MG63 (cell line): Measurements from ENCODE around the gene ANKRD30A. TPM values are rescaled to one million over a fixed set of nuclear protein-coding genes. Genes with fewer than 3 reads are reported as not detected.
"Not testable (repeated sequence)": the region's sequence is repeated elsewhere in the genome, so short reads cannot be mapped to it uniquely, and the experiment has no call there.

Experiments used
- DNase-seq: peaks from one replicate; pipeline ENCODE4 v3.0.0-alpha.2; 2020
- H3K27me3 ChIP-seq: fragments of 250-450 bp; sonication (Bioruptor Pico); 2 replicates; pipeline ENCODE4 v1.5.1; 2020; ENCODE audit warnings: mild to moderate bottlenecking, moderate library complexity
- H3K36me3 ChIP-seq: fragments of 250-450 bp; sonication (Bioruptor Pico); 2 replicates; pipeline ENCODE4 v1.5.1; 2020; ENCODE audit warnings: mild to moderate bottlenecking, moderate library complexity
- H3K4me3 ChIP-seq: fragments of 250-450 bp; sonication (Bioruptor Pico); 2 replicates; pipeline ENCODE4 v1.5.1; 2020; ENCODE audit warnings: mild to moderate bottlenecking, moderate library complexity
- H3K9me3 ChIP-seq: fragments of 250-450 bp; sonication (Bioruptor Pico); 2 replicates; pipeline ENCODE4 v1.5.1; 2020; ENCODE audit warnings: mild to moderate bottlenecking, moderate library complexity
- total RNA-seq: library from RNA; depleted of rRNA; stranded (reverse); fragments of >200 nt; shearing (Covaris generic); gene quantifications from 2 replicates; pipeline ENCODE4 v1.2.3, GENCODE V29; 2014; ENCODE audit warnings: low replicate concordance

ANKRD30A gene
- total RNA-seq, 1 experiment from 2014 or later = not detected

DNA sequence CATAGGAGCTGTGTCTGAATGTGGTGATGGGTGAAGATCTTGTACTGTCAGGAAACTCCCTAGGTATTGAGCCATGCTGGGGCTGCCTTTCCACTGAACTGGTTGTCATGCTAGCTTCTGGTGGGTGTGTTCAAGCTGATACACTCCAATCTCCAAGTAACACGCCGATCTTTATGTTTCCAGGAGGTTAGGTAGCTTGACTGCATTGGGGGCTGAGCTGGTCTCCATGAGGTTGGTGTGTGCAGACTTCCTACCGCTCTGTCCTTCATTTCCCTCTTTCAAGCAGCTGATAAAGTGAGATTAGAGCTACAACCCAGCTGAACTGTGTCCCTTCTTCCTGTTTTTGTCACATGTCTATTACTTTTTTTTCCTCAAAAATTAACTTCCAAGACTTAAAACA lies 265.5 kb downstream of the ANKRD30A start:
- no peak for DNase-seq
- Histone ChIP-seq H3K9me3 (no peaks in the 10 kb centered on the region), H3K4me3 (no peak overlapping the region), H3K36me3 (no peaks in the 10 kb centered on the region), H3K27me3 (no peaks in the 10 kb centered on the region)

DNA sequence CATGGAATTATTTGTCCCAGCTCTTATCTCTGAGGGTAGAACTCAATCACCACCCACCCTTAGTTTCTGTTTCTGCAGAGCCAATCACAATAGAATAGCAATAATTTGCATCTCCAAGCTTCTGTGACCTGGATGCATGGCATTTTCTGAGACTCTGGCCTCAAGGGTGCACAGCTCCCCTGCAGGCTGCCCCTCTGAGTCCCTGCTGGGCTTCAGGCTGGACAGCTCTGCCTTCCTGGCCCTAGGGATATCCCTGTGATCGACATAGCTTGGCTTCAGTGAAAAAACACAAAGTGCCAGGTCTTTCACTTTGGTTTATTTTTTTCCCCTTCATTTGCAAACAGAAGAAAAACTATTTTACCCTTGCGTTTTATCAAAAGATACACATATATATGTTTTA lies 275.4 kb downstream of the ANKRD30A start:
- not testable (repeated sequence) for DNase-seq, H3K27me3 ChIP-seq

DNA sequence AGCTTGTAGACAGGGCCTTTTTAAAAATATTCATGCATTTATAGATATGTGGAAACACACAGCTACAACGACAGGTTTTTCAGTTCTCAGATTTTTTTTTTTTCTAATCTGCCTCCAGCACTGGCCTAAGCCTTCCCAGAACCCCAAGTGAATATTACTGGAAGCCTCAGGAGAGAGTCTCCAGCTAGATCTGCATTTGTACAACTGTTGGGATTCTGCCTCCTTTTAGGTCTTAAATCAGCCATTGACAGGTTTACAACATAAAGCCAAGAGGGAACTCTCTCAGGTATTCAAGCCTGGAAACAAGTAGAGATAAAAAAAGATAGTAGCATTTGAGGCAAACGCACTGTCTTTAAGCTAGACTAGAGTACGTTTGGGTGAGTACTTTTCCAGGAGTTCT lies 275.8 kb downstream of the ANKRD30A start:
- no peaks in the 10 kb centered on the region for H3K27me3 ChIP-seq

More for the DNA sequence above, 275.4 kb downstream of the ANKRD30A start:
- not testable (repeated sequence) for H3K4me3 ChIP-seq, H3K36me3 ChIP-seq, H3K9me3 ChIP-seq

DNA sequence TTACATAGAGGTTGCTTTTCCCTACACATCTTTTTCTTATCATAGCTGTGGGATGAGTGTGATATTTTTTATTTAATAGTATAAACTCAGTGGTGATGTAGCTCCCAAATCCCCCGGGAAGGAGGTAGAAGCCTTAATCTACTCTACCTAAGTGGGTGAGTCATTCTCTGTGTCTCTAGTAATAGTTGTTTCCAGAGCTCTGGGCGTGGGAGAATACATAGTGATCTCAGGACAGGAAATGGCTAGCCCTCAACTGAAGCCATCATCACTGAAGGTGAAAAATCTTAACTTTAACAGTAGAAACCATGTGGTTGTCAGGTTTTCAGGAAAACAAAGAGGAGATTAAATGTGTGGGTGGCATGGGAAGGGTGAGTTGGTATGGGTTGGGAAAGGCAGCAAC lies 278.4 kb downstream of the ANKRD30A start:
- DNase-seq = peak; percentile 1
- no peaks in the 10 kb centered on the region for H3K27me3 ChIP-seq
- H3K36me3 ChIP-seq = no peaks in the 10 kb centered on the region
- no peaks in the 10 kb centered on the region for H3K9me3 ChIP-seq
- H3K4me3 ChIP-seq = no peak overlapping the region

More for the DNA sequence above, 275.8 kb downstream of the ANKRD30A start:
- DNase-seq = no peak
- no peaks in the 10 kb centered on the region for H3K9me3 ChIP-seq
- no peaks in the 10 kb centered on the region for H3K36me3 ChIP-seq
- H3K4me3 ChIP-seq = no peak overlapping the region
